Measurements from ENCODE around the gene NOXO1. TPM values are rescaled to one million over a fixed set of nuclear protein-coding genes. Genes with fewer than 3 reads are reported as not detected.

NOXO1 gene
- total RNA-seq, 2 experiments from 2014 or later: 0.56 to 0.99 TPM

DNA sequence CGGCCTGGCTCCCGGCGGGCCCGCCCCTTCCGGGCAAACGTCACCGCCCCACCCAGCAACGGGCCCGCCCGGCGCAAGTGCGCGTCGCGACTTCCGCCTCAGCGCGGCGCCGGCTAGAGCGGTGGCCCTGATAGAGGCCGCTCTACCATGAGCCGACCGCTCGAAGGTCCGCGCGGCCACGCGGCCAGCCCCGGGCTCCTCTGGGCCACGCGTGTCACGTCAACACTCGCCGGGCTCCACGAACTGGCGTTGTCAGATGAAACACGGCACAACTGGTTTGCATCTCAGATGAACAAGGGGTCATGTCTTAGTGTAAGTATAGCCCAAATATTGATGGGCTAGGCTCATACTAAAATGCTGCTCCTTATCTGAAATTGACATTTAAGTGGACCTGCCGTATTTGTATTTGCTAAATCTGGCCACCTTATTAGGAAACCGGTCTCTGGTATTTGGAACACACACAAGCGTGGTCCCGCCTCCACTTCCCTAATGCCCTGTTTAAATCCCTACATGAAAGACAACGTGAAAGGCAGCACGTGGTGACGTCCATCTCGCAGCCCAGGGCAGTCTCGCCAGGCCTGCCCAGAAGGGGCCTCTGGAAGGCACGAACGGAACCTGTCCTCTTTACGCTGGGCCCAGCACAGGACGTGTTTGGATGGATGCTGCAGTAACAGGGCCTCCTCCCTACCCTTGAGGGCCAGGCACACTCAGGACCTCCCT lies 28.7 kb upstream of the NOXO1 start, which contains the start of gene ZNF598:
Gene ZNF598 (minus strand): TSS at position 31 of the 720 bp plus-strand sequence.
- Histone ChIP-seq H3K4me3 (ENCODE audit: low read length) (peak within 1 kb of the TSS; percentile 68), H3K36me3 (ENCODE audit: insufficient read depth, low read length) (peaks cover 11% of the 10 kb centered on the region), H3K27ac (ENCODE audit: low read depth in 1 of 2, low read length in 2 of 2) (peak within 1 kb of the TSS; percentile 78 to 89), H3K27me3 (ENCODE audit: control insufficient read depth in 1 of 2, insufficient read depth in 2 of 2, low read length in 2 of 2) (no peaks in the 10 kb centered on the region), H3K9me3 (ENCODE audit: control insufficient read depth in 1 of 2, insufficient read depth in 1 of 2, low read length in 2 of 2) (no peaks in the 10 kb centered on the region), H3K4me1 (ENCODE audit: insufficient read depth, low read length) (peaks cover 52% of the 10 kb centered on the region)
- TF ChIP-seq, protein P1, sequence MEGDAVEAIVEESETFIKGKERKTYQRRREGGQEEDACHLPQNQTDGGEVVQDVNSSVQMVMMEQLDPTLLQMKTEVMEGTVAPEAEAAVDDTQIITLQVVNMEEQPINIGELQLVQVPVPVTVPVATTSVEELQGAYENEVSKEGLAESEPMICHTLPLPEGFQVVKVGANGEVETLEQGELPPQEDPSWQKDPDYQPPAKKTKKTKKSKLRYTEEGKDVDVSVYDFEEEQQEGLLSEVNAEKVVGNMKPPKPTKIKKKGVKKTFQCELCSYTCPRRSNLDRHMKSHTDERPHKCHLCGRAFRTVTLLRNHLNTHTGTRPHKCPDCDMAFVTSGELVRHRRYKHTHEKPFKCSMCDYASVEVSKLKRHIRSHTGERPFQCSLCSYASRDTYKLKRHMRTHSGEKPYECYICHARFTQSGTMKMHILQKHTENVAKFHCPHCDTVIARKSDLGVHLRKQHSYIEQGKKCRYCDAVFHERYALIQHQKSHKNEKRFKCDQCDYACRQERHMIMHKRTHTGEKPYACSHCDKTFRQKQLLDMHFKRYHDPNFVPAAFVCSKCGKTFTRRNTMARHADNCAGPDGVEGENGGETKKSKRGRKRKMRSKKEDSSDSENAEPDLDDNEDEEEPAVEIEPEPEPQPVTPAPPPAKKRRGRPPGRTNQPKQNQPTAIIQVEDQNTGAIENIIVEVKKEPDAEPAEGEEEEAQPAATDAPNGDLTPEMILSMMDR (IDR thresholded peaks at IDR 0.05): no peak
- ChIA-PET POLR2A (interaction anchor here (1.0 to 5.5 kb wide), 4 partner anchors 14 to 146 kb away, joined by 4 to 30 read pairs (median 6); partner anchors contain the start of genes RPS2, TBL3 and TRAF7), CTCF (no interaction called here)
- ATAC-seq (ENCODE audit: poor library complexity) (peak; percentile 91), DNase-seq (peak; percentile 47 to 93 (median 75))
- Mint-ChIP-seq H3K27ac (peak within 1 kb of the TSS; percentile 92), H3K36me3 (ENCODE audit: low read depth) (peaks cover 7% of the 10 kb centered on the region), H3K27me3 (no peaks in the 10 kb centered on the region), H3K4me1 (ENCODE audit: low read depth) (peaks cover 40% of the 10 kb centered on the region), H3K9me3 (no peaks in the 10 kb centered on the region), H3K4me3 (peak within 1 kb of the TSS; percentile 93)
- intact Hi-C loops (cut with DNase I, micrococcal nuclease): loop anchor here in 1 of 2 experiments (1.0 to 5.0 kb wide), 4 partner anchors 18 to 49 kb away; partner anchors contain the start of genes NTHL1, TBL3 and TSC2

DNA sequence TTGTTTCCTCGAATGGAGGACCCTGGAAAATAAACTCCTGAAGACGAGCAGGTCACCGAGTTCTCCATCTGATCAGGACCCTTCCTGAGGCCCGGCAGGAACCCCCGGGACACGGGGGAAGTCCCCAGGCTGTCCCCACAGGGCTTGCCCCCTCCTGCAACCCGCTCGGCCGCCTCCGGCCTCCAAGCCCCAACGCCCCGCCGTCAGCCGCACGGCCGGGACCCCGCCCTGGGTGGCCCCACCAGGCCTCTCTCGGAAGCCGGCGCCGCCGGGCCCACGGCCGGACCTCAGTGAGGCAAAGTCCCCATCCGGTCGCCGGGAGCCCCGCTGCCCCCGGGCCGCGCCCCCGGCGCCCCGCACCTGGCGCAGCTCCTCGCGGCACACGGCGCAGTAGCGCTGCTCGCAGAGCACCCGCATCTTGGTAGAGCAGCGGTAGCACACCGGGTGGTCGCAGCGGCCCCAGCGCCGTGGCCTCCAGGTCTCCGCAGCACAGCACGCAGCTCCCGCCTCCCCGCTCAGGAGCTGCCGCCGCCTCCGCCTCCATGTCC lies 28.0 kb upstream of the NOXO1 start:
- ATAC-seq (ENCODE audit: poor library complexity) (peak; percentile 51), DNase-seq (no peak)
- H3K9me3 ChIP-seq (ENCODE audit: control insufficient read depth in 1 of 2, insufficient read depth in 1 of 2, low read length in 2 of 2): no peaks in the 10 kb centered on the region
- H3K4me3 Mint-ChIP-seq: peak overlapping the region; percentile 93
- H3K36me3 ChIP-seq (ENCODE audit: insufficient read depth, low read length): peaks cover 14% of the 10 kb centered on the region
- intact Hi-C loops (cut with DNase I, micrococcal nuclease): loop anchor here in 1 of 2 experiments (1.0 to 5.0 kb wide), 4 partner anchors 17 to 48 kb away; partner anchors contain the start of genes NTHL1, TBL3 and TSC2
- H3K36me3 Mint-ChIP-seq (ENCODE audit: low read depth): peaks cover 7% of the 10 kb centered on the region
- peaks cover 59% of the 10 kb centered on the region for H3K4me1 ChIP-seq (ENCODE audit: insufficient read depth, low read length)
- H3K27ac ChIP-seq (ENCODE audit: low read depth in 1 of 2, low read length in 2 of 2): peak overlapping the region; percentile 2 to 29
- H3K27ac Mint-ChIP-seq: peak overlapping the region; percentile 88
- peaks cover 40% of the 10 kb centered on the region for H3K4me1 Mint-ChIP-seq (ENCODE audit: low read depth)
- CTCF ChIA-PET: no interaction called here
- no peaks in the 10 kb centered on the region for H3K27me3 Mint-ChIP-seq
- no peaks in the 10 kb centered on the region for H3K9me3 Mint-ChIP-seq
- H3K4me3 ChIP-seq (ENCODE audit: low read length): peak overlapping the region; percentile 63
- POLR2A ChIA-PET: interaction anchor here (0.6 to 5.5 kb wide), 7 partner anchors 14 to 146 kb away, joined by 3 to 30 read pairs (median 4); partner anchors contain the start of genes GFER, RPS2, TBL3 and TRAF7
- TF ChIP-seq, protein P1 (IDR thresholded peaks at IDR 0.05): no peak
- H3K27me3 ChIP-seq (ENCODE audit: control insufficient read depth in 1 of 2, insufficient read depth in 2 of 2, low read length in 2 of 2): no peaks in the 10 kb centered on the region

DNA sequence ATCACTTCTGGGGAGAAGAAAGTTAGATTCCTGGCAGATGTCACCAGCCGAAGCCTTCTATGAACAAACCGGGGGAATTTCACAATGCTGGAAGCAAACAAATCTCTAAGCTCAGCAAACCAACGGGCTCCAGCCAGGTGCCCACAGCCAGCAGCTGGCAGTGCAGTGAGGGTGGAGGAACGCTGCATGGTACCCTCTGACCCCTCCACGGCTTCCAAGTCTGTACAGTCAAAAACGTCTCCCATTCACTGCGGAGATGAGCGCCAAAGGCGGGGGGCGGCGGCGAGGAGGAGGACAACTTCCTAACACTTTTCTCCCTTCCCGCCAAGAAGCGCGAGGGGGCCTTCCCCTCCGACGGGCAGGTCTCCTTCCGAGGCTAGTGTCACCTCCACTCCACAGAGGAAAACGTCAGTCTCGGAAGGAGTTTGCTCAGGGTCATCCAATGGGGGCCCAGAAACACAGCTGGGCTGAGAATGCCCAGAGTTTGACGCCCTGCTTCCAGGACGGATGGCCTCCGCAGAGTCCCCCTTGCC lies 27.4 kb upstream of the NOXO1 start:
- ChIA-PET CTCF (interaction anchor here (1.2 kb wide), 1 partner anchor 65 kb away, joined by 3 read pairs; the partner anchor contains the start of gene MSRB1), POLR2A (interaction anchor here (0.6 to 5.5 kb wide), 7 partner anchors 13 to 147 kb away, joined by 3 to 30 read pairs (median 4); partner anchors contain the start of genes GFER, RPS2, TBL3 and TRAF7)
- Histone ChIP-seq H3K27me3 (ENCODE audit: control insufficient read depth in 1 of 2, insufficient read depth in 2 of 2, low read length in 2 of 2) (no peaks in the 10 kb centered on the region), H3K36me3 (ENCODE audit: insufficient read depth, low read length) (peaks cover 14% of the 10 kb centered on the region), H3K4me3 (ENCODE audit: low read length) (peak overlapping the region; percentile 63), H3K4me1 (ENCODE audit: insufficient read depth, low read length) (peaks cover 64% of the 10 kb centered on the region), H3K27ac (ENCODE audit: low read depth in 1 of 2, low read length in 2 of 2) (peak overlapping the region; percentile 2 to 29), H3K9me3 (ENCODE audit: control insufficient read depth in 1 of 2, insufficient read depth in 1 of 2, low read length in 2 of 2) (no peaks in the 10 kb centered on the region)
- Mint-ChIP-seq H3K9me3 (no peaks in the 10 kb centered on the region), H3K36me3 (ENCODE audit: low read depth) (peaks cover 7% of the 10 kb centered on the region), H3K27ac (peak overlapping the region; percentile 88), H3K4me3 (peak overlapping the region; percentile 93), H3K4me1 (ENCODE audit: low read depth) (peaks cover 40% of the 10 kb centered on the region), H3K27me3 (no peaks in the 10 kb centered on the region)
- ATAC-seq (ENCODE audit: poor library complexity) (no peak), DNase-seq (peak in 3 of 14 experiments; percentile 44 to 48 (median 45))
- intact Hi-C loops (cut with DNase I, micrococcal nuclease): loop anchor here in 1 of 2 experiments (1.0 to 5.0 kb wide), 4 partner anchors 16 to 48 kb away; partner anchors contain the start of genes NTHL1, TBL3 and TSC2
- TF ChIP-seq, protein P1 (IDR thresholded peaks at IDR 0.05): no peak

Measured in CD4-positive, alpha-beta T cell (primary cell).